Mucosa of stomach (tissue), 1 donor: ENCODE data around the gene ATG5.

ENCODE experiments used
- H3K27me3 ChIP-seq: one replicate; pipeline ENCODE4 v1.7.0; 2013; ENCODE audit warnings: mild to moderate bottlenecking, low read length; ENCODE audit not compliant: control insufficient read depth, insufficient read depth
- H3K36me3 ChIP-seq: one replicate; pipeline ENCODE4 v1.7.0; 2013; ENCODE audit warnings: low read length; ENCODE audit not compliant: control insufficient read depth, insufficient read depth
- H3K4me1 ChIP-seq: one replicate; pipeline ENCODE4 v1.7.0; 2013; ENCODE audit warnings: mild to moderate bottlenecking, low read length; ENCODE audit not compliant: control insufficient read depth, insufficient read depth
- H3K4me3 ChIP-seq: one replicate; pipeline ENCODE4 v1.7.0; 2013; ENCODE audit warnings: low read length
- H3K9ac ChIP-seq: one replicate; pipeline ENCODE4 v1.7.0; 2013; ENCODE audit warnings: mild to moderate bottlenecking, low read length, moderate library complexity
- H3K9me3 ChIP-seq: one replicate; pipeline ENCODE4 v1.7.0; 2013; ENCODE audit warnings: mild to moderate bottlenecking, low read length, moderate library complexity; ENCODE audit not compliant: control insufficient read depth
- donor health status: Pancreatic carcinoma.

ATG5 gene

DNA sequence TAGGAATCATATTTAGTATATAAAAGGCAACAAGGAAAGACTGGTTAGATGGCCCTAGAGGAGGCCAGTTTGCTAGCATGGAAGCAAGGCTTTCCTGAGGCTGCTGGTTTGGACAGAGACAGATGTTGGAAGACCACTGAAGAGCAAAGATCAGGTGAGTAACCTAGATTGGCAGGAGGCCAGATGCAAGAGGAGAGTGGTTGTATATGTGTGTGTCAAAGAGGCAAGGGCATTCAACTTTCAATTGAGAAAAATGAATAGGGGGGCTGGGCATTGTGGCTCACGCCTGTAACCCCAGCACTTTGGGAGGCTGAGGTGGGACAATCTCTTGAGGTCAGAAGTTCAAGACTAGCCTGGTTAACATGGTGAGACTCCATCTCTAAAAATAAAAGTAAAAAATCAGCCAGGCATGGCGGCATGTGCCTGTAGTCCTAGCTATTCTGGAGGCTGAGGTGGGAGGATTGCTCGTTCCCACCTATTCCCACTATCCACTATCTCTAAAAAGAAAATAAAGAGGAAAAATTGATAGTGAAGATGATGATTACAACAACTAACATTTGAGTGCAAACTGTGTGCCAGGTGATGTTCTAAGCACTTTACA is 159.6 kb downstream of the ATG5 start:
- no peak overlapping the region for H3K4me3 ChIP-seq
- no peak overlapping the region for H3K9ac ChIP-seq
- no peaks in the 10 kb centered on the region for H3K27me3 ChIP-seq
- no peaks in the 10 kb centered on the region for H3K4me1 ChIP-seq
- no peaks in the 10 kb centered on the region for H3K36me3 ChIP-seq
- H3K9me3 ChIP-seq = no peaks in the 10 kb centered on the region

DNA sequence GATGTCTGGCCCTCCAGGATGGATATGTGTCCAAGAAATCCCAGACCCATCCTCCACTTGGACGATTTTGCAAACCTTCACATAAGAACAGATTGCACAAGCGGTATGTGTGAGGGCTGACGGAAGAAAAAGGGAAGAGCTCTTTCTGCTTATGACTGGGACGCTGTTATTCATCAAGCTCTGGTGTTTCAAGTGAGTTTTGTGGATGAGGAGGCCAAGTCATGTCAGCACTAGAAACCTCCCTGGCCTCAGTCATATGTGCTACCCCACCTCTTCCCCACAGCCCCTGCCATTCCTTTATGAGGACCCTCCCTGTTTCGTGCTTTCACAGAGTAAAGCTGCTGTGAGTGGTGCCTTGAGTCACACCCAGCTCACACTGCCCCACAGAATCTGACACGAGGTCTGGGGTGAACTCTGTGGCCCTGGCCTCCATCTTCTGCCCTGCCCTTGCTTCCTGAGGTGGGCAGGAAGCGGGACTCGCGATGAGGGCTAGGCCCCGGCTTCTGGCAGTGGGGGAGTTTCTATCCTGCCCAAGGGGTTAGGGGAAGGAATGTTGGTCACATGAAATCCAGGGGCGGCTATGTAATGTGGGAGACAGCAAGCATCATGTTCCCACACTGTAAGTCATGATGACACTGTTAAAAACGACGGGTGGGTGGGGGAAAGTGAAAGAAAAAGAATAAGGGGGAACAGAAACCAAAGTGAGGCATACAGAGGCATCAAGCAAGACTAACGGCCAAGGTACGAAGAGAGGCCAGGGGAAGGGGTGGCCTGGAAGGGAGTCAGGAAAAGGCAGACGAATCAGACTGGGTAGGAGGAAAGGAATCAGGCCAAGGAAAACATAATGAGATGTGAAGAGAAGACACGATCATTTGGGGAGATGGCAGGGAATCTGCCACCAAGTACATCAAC is 161.3 kb downstream of the ATG5 start:
- Histone ChIP-seq H3K9me3 (no peaks in the 10 kb centered on the region), H3K4me3 (no peak overlapping the region), H3K9ac (peak overlapping the region; percentile 13), H3K36me3 (no peaks in the 10 kb centered on the region), H3K27me3 (no peaks in the 10 kb centered on the region), H3K4me1 (no peaks in the 10 kb centered on the region)

DNA sequence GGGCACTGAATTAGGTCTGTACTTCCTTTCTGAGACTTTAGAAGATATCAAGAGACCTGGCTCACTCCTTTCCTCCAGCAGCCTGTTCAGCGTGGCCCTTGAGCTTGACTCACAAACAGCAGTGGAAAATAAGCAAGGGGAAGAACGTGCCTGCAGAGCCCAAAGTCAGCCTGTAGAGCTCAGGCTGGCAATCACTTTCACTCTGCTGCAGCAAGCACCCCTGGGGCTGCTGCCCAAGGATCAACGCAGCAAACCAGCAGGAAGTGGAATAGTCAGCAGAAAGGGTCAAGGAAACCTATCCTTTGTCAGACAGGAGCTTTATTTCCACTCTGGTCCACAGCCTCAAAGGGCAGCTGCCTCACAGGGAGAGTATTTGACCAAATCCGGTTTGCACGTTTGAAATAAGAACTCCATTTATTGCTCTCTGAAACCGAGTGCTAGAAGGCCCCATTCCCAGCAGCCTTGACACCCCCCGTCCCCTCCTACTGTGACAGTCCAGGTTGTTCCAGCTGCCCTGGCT is 162.1 kb downstream of the ATG5 start:
- no peaks in the 10 kb centered on the region for H3K27me3 ChIP-seq
- no peaks in the 10 kb centered on the region for H3K4me1 ChIP-seq
- H3K9ac ChIP-seq = peak overlapping the region; percentile 13
- H3K36me3 ChIP-seq = no peaks in the 10 kb centered on the region
- H3K4me3 ChIP-seq = no peak overlapping the region
- no peaks in the 10 kb centered on the region for H3K9me3 ChIP-seq

DNA sequence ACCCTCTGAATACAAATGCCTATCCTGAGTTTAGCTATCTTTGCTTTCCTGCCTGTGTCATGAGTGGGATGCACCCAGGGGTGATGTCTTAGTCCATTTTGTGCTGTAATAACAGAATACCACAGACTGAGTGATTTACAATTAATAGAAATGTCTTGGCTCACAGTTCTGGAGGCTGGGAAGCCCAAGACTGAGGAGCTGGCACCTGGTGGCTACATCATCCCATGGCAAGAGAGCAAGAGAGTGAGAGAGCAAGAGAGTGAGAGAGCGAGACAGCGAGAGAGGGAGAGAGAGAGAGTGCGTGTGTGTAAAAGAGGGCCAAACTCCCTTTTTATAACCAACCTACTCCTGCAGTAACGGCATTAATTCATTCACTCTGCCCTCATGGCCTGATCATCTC is 162.6 kb downstream of the ATG5 start:
- H3K4me3 ChIP-seq = no peak overlapping the region
- H3K9ac ChIP-seq = no peak overlapping the region
- H3K4me1 ChIP-seq = no peaks in the 10 kb centered on the region
- H3K27me3 ChIP-seq = no peaks in the 10 kb centered on the region
- H3K36me3 ChIP-seq = no peaks in the 10 kb centered on the region
- no peaks in the 10 kb centered on the region for H3K9me3 ChIP-seq

DNA sequence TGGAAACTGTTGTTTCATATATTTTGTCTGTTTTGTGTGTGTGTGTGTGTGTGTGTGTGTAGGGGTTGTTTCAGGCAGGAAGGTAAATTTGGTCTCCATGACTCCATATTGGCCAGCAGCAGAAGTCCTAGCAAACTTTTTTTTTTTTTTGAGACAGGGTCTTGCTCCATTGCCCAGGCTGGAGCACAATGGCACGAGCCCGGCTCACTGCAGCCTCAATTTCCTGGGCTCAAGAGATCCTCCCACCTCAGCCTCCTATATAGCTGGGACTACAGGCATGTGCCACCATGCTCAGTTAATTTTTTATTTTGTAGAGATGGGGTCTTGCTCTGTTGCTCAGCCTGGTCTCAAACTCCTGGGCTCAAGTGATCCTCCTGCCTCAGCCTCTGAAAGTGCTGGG is 163.7 kb downstream of the ATG5 start:
- no peak overlapping the region for H3K4me3 ChIP-seq

DNA sequence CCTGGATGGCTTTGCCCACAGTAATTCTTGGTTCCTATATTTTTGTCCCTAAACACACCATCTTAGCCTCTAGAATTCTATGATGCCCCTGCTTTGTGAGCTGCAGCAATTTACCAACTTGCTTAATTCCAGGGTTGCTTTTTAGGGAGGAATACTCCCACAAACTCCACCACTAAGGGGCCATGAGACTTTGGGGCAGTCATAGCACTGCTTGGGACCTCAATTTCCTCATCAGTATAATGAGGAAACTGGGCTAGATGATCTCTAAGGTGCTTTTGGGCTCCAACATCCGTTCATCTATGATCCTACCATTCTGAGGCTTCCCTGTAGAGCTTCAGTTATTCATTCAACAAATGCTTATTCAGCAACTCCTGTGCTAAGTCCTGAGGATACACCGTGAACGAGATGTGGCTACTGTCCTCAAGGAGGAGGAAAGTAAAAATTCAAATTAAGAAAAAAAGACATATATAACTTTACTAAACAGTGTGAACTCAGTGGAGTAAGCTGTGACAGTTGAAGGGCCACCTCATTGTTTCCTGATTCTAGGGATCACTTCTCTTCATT is 164.2 kb downstream of the ATG5 start:
- Histone ChIP-seq H3K36me3 (no peaks in the 10 kb centered on the region), H3K27me3 (no peaks in the 10 kb centered on the region), H3K9ac (no peak overlapping the region), H3K9me3 (no peaks in the 10 kb centered on the region), H3K4me1 (no peaks in the 10 kb centered on the region), H3K4me3 (no peak overlapping the region)

More for the DNA sequence above, 163.7 kb downstream of the ATG5 start:
- Histone ChIP-seq H3K27me3 (no peaks in the 10 kb centered on the region), H3K4me1 (no peaks in the 10 kb centered on the region), H3K36me3 (no peaks in the 10 kb centered on the region), H3K9me3 (no peaks in the 10 kb centered on the region), H3K9ac (no peak overlapping the region)

DNA sequence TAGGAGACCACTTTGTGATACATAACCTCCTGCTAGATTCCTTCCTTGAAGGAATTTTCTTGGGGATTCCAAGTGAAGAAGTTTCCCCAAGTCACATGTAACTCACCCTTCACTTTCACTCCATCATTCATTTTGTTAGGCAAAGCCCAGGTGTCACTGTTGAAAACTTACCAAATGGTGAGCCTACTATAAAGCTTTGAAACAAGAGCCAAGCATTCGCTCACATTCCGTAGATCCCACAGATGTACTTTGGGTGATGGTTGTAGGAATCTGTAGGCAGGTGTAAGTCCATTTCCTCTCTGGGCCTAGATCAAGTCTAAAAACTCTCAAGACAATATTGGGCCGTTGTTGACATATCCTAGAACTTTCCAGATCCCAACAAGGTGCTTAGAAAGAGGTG is 165.4 kb downstream of the ATG5 start:
- Histone ChIP-seq H3K4me1 (no peaks in the 10 kb centered on the region), H3K9ac (no peak overlapping the region), H3K36me3 (no peaks in the 10 kb centered on the region), H3K4me3 (no peak overlapping the region), H3K9me3 (no peaks in the 10 kb centered on the region), H3K27me3 (no peaks in the 10 kb centered on the region)

DNA sequence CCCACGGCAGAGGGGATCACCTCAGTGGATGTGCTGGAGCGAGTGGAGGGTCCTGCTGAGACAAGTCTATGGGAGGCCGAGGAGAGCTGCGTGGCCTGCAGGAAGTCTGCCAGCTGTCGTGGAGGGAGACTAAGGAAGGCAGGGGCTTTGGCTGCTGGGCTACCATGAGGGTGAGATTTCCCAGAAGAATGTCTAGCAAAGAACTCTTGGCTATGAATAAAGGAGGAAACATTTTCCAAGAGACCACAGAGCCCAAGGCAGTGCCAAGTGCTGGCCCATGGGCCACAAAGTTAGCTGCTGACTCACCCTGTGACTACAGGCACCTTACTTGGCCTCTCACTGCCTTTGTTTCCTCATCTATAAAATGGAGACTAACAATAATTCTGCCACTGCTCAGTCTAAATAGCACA is 166.0 kb downstream of the ATG5 start:
- Histone ChIP-seq H3K36me3 (no peaks in the 10 kb centered on the region), H3K4me3 (no peak overlapping the region), H3K9me3 (no peaks in the 10 kb centered on the region), H3K27me3 (no peaks in the 10 kb centered on the region), H3K9ac (no peak overlapping the region), H3K4me1 (no peaks in the 10 kb centered on the region)

DNA sequence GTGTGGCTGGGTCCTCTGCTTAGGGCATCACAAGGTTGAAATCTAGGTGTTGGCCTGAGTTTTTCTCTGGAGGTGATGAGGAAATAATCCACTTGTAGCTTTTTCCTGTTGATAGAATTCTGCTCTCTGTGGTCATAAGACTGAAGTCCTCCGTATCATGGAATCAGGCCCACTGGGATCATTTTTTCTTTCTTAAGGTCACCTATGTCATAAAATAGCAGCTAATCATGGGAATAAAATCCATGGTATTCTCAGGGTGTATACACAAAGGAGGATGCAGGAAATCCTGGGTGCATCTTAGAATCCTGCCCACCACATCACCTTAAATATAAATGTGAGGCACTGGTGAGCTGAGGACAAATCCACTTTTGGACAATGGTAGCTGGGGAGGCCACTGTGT is 166.7 kb downstream of the ATG5 start:
- Histone ChIP-seq H3K27me3 (no peaks in the 10 kb centered on the region), H3K9me3 (no peaks in the 10 kb centered on the region), H3K4me1 (no peaks in the 10 kb centered on the region), H3K36me3 (no peaks in the 10 kb centered on the region), H3K4me3 (no peak overlapping the region), H3K9ac (no peak overlapping the region)

DNA sequence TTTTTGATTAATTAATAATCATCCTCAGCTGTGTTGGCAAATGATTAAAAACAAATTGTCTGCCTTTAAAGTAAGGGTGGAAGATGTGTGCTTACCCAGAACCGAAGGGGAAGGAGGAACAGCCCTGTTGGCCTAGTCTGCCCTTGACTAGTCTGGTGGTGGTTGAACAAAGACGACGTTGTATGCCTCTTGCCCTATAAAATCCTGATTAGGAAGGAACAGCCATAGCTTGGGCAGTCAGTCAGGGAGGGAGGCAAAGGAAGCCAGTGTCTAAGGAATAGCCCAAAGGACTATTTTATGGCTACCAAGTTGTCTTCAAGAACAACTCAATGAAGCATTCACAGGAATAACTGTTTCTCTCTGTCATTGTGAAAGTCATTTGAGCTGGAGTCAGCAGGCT is 168.7 kb downstream of the ATG5 start:
- Histone ChIP-seq H3K36me3 (no peaks in the 10 kb centered on the region), H3K9me3 (no peaks in the 10 kb centered on the region), H3K9ac (no peak overlapping the region), H3K4me3 (no peak overlapping the region), H3K27me3 (no peaks in the 10 kb centered on the region), H3K4me1 (no peaks in the 10 kb centered on the region)

DNA sequence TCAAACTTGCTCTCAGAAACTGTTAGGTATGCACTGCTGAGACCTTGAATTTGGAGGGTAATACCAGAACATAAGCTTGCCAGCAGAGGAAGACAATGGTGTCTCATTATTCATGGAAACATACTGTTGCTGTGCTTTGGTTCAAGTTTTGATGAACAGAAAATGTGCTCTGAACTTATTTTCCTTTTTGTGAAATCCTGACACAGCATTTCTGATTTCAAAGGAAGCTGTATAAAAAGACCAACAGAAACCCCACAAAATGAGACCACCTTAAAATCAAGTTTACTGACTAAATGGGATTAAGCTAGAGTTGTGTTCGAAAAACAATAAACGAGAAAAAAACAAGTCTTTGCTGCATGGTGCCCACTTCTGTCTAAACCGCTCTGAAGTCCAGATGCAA is 169.1 kb downstream of the ATG5 start:
- no peaks in the 10 kb centered on the region for H3K36me3 ChIP-seq
- H3K4me3 ChIP-seq = no peak overlapping the region
- H3K27me3 ChIP-seq = no peaks in the 10 kb centered on the region
- H3K9me3 ChIP-seq = no peaks in the 10 kb centered on the region
- H3K9ac ChIP-seq = no peak overlapping the region
- no peaks in the 10 kb centered on the region for H3K4me1 ChIP-seq

DNA sequence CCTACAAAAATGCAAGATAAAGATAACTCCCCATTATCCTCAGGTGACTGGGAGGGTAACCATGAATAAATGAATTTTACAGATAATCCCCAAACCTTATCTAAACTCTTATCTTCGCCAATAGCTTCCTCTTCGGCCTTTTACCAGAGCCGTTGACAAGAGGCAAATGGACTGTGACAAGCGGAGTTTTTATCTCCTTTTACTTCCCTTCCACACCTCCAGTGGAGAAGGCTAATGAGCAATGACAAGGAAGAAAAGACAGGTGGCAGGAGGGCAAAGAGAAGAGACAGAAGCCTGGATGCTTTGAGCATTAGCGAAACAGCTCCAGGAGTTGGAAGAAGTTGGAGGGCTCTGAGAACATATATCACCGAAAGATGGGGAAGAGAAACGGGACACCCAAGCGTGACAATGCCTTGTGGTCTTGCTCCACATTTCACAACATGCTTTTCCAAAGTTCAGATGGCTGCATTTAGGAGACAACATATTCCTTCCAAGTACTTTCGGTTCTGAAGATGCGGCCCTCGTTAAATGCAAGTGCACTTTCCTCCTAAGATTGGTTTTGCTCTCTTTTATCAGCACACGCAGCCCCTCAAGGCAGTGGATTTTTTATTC is 170.2 kb downstream of the ATG5 start:
- no peak overlapping the region for H3K4me3 ChIP-seq
- H3K27me3 ChIP-seq = no peaks in the 10 kb centered on the region
- no peak overlapping the region for H3K9ac ChIP-seq
- H3K9me3 ChIP-seq = no peaks in the 10 kb centered on the region
- no peaks in the 10 kb centered on the region for H3K36me3 ChIP-seq
- no peaks in the 10 kb centered on the region for H3K4me1 ChIP-seq
